Keratinocyte (primary cell): ENCODE results near the gene BPGM. TPM values are rescaled to one million over a fixed set of nuclear protein-coding genes. Genes with fewer than 3 reads are reported as not detected.

Experiments
- DNase-seq: peaks from one replicate; pipeline ENCODE4 v3.0.0-alpha.2; 2011; ENCODE audit warnings: low read depth, missing footprints, low spot score
- FAIRE-seq: peaks from 2 replicates; lab custom pipeline; 2011; peaks lifted over from hg19 to GRCh38; lab: Jason Lieb, UNC
- H2AFZ ChIP-seq: 2 replicates; pipeline ENCODE4 v1.6.0; 2012; ENCODE audit warnings: low read length, control low read depth, inconsistent platforms; ENCODE audit not compliant: control insufficient read depth
- H3K27ac ChIP-seq: 2 replicates; pipeline ENCODE4 v1.5.1; 2011; ENCODE audit warnings: low read length; ENCODE audit not compliant: control insufficient read depth, insufficient read depth
- H3K27me3 ChIP-seq: 3 replicates; pipeline ENCODE4 v1.6.0; 2011; ENCODE audit warnings: low read length; ENCODE audit not compliant: control insufficient read depth, insufficient read depth; ENCODE audit errors: extremely low read depth
- H3K36me3 ChIP-seq, 2 experiments: 2 replicates in 1 of 2; 3 replicates in 1 of 2; pipeline ENCODE4 v1.5.1; 2011; ENCODE audit warnings: low read length in 2 of 2, mild to moderate bottlenecking in 1 of 2; ENCODE audit not compliant: control insufficient read depth in 2 of 2, insufficient read depth in 2 of 2; ENCODE audit errors: extremely low read depth in 1 of 2
- H3K4me1 ChIP-seq: 3 replicates; pipeline ENCODE4 v1.5.1; 2011; ENCODE audit warnings: low read length; ENCODE audit not compliant: control insufficient read depth, insufficient read depth; ENCODE audit errors: extremely low read depth
- H3K4me2 ChIP-seq: 3 replicates; pipeline ENCODE4 v1.6.0; 2011; ENCODE audit warnings: low read depth, low read length; ENCODE audit not compliant: control insufficient read depth, insufficient read depth; ENCODE audit errors: extremely low read depth
- H3K4me3 ChIP-seq, 3 experiments: fragments of 200-600 bp in 1 of 3; sonication (generic) in 1 of 3; 2 replicates in 2 of 3; 3 replicates in 1 of 3; pipeline ENCODE4 v1.5.1; 2011 to 2016; ENCODE audit warnings: low read length in 3 of 3, mild to moderate bottlenecking in 3 of 3, control low read depth in 2 of 3, inconsistent platforms in 1 of 3, low read depth in 1 of 3, mixed read lengths in 1 of 3, mixed run types in 1 of 3, moderate library complexity in 1 of 3; ENCODE audit not compliant: control insufficient read depth in 2 of 3, insufficient read depth in 2 of 3; ENCODE audit errors: extremely low read depth in 1 of 3
- H3K79me2 ChIP-seq: 2 replicates; pipeline ENCODE4 v1.6.0; 2012; ENCODE audit warnings: low read length; ENCODE audit not compliant: control insufficient read depth, insufficient read depth
- H3K9ac ChIP-seq: 3 replicates; pipeline ENCODE4 v1.6.0; 2011; ENCODE audit warnings: low read length; ENCODE audit not compliant: control insufficient read depth, insufficient read depth; ENCODE audit errors: extremely low read depth
- H3K9me1 ChIP-seq: 3 replicates; pipeline ENCODE4 v1.6.0; 2011; ENCODE audit warnings: low read length; ENCODE audit not compliant: control insufficient read depth, insufficient read depth; ENCODE audit errors: extremely low read depth
- H3K9me3 ChIP-seq: 2 replicates; pipeline ENCODE4 v1.5.1; 2012; ENCODE audit warnings: low read depth, low read length; ENCODE audit not compliant: control insufficient read depth
- H4K20me1 ChIP-seq: 3 replicates; pipeline ENCODE4 v1.6.0; 2011; ENCODE audit warnings: low read length; ENCODE audit not compliant: control insufficient read depth, insufficient read depth; ENCODE audit errors: extremely low read depth
- CTCF ChIP-seq, 3 experiments: IDR thresholded peaks in 1 of 3; conservative IDR thresholded peaks in 1 of 3; optimal IDR thresholded peaks in 1 of 3; 2 replicates in 2 of 3; 3 replicates in 1 of 3; pipeline versions ENCODE3 to v1.5.1; 2011; ENCODE audit warnings: low read length in 3 of 3, mild to moderate bottlenecking in 3 of 3, moderate library complexity in 2 of 3, control low read depth in 1 of 3, inconsistent platforms in 1 of 3; ENCODE audit not compliant: insufficient read depth in 2 of 3; ENCODE audit errors: extremely low read depth in 1 of 3
- EZH2 ChIP-seq: IDR thresholded peaks from one replicate; pipeline ENCODE4 v1.6.1; 2012; ENCODE audit warnings: inconsistent platforms, mild to moderate bottlenecking, low read length, moderate library complexity
- dilution Hi-C: fragments of 300-500 bp; cut with MboI; formaldehyde crosslinking; loops from one replicate; pipeline ENCODE4 v1.7.0; 2020; ENCODE audit warnings: low sequenced_read_pairs; ENCODE audit not compliant: extremely low pct_ligation_motif_present
- polyA plus RNA-seq, 5 experiments: library from polyadenylated mRNA; depleted of rRNA in 3 of 5; stranded (reverse) in 3 of 5; stranded (forward) in 1 of 5; unstranded in 1 of 5; fragments of >200 nt; gene quantifications; 1 replicate in 1 of 5; 2 replicates in 3 of 5; 3 replicates in 1 of 5; pipeline versions ENCODE4 v1.2.1 to v1.2.3, GENCODE V29; 2011 to 2012; ENCODE audit warnings: missing spikeins in 2 of 5, low read depth in 1 of 5, low replicate concordance in 1 of 5

BPGM gene
- polyA plus RNA-seq, 1 donor (not counting 4 experiments of a cell fraction or from before 2014, with no cell fraction given) = 31.2 TPM

GRCh38 chr7:134699021-134699818, 52.6 kb downstream of the BPGM start:
- Histone ChIP-seq H3K4me2 (no peak overlapping the region), H3K79me2 (no peaks in the 10 kb centered on the region), H3K27ac (no peak overlapping the region), H2AFZ (peak overlapping the region; percentile 1), H3K9me1 (no peaks in the 10 kb centered on the region), H3K4me3 (no peak overlapping the region), H3K9me3 (no peaks in the 10 kb centered on the region), H3K9ac (no peak overlapping the region), H3K4me1 (peaks cover 14% of the 10 kb centered on the region), H3K36me3 (no peaks in the 10 kb centered on the region), H3K27me3 (no peaks in the 10 kb centered on the region), H4K20me1 (no peaks in the 10 kb centered on the region)
- DNase-seq (no peak), FAIRE-seq (no peak)
- dilution Hi-C loops = no loop called here
- TF ChIP-seq CTCF (optimal IDR thresholded peaks at IDR 0.05 in 1 of 3, IDR thresholded peaks at IDR 0.05 in 1 of 3, conservative IDR thresholded peaks at IDR 0.05 in 1 of 3; ENCODE audit: extremely low read depth in 1 of 3, insufficient read depth in 2 of 3, low read length in 3 of 3) = no peak
- TF ChIP-seq EZH2 = no peak

DNA sequence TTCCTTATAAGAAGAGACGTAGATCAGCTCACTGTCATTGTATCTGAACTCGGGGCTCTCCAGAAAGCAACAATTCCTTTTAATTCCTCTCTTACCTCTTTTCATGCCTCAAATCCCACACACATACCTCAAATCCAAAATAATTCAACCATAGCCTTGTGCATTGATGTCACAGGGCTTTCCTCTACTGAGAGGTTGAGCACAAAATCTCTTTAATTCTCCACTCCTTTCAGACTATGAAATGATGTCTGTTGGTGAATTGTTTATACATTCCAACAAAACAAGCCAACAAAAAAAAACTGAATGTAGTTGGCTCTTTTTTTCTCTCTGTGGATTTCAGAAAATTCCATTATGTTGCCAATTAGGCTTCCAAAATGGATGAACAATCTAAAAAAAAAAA, 53.2 kb downstream of the BPGM start:
- Histone ChIP-seq H3K9me1 (no peaks in the 10 kb centered on the region), H3K27ac (no peak overlapping the region), H3K4me2 (no peak overlapping the region), H3K9me3 (no peaks in the 10 kb centered on the region), H3K4me3 (no peak overlapping the region), H3K4me1 (peaks cover 14% of the 10 kb centered on the region), H2AFZ (no peak overlapping the region), H3K79me2 (no peaks in the 10 kb centered on the region), H3K9ac (no peak overlapping the region), H3K36me3 (no peaks in the 10 kb centered on the region), H4K20me1 (no peaks in the 10 kb centered on the region), H3K27me3 (no peaks in the 10 kb centered on the region)
- FAIRE-seq = no peak
- dilution Hi-C loops = no loop called here
- TF ChIP-seq CTCF (optimal IDR thresholded peaks at IDR 0.05 in 1 of 3, IDR thresholded peaks at IDR 0.05 in 1 of 3, conservative IDR thresholded peaks at IDR 0.05 in 1 of 3; ENCODE audit: extremely low read depth in 1 of 3, insufficient read depth in 2 of 3, low read length in 3 of 3) = no peak
- no peak for TF ChIP-seq EZH2
- DNase-seq = no peak
